K562 (cell line): Measurements from ENCODE around the gene NEDD4L. TPM values are rescaled to one million over a fixed set of nuclear protein-coding genes. Genes with fewer than 3 reads are reported as not detected.

ENCODE experiments used
- ATAC-seq: fragments of 200-7000 bp; cut with Tn5 transposase; 3 replicates; pipeline ENCODE4 v1.9.1; 2020; ENCODE audit warnings: moderate library complexity
- BruUV-seq: library from RNA; stranded (reverse); fragments of 400-500 nt; replicated peaks from 2 replicates; lab custom pipeline; 2021; lab: Mats Ljungman, UMichigan
- CTCF ChIA-PET: fragments of 300-600 bp; formaldehyde crosslinking; extraction: SDS; loops from one replicate; lab custom pipeline; 2021; ENCODE audit warnings: low intra/inter-chr PET ratio; lab: Yijun Ruan, JAX
- POLR2A ChIA-PET: fragments of 300-600, 350-650 bp; sonication (Branson Sonifier 250); formaldehyde crosslinking; extraction: SDS; loops from one replicate; lab custom pipeline; 2021; ENCODE audit warnings: antibody characterized with exemption, inconsistent platforms; lab: Yijun Ruan, JAX
- DNase-seq, 4 experiments: peaks; one replicate each; pipeline versions ENCODE4 v3.0.0 to v3.0.0-alpha.2; 2011 to 2018; ENCODE audit warnings: low spot score in 3 of 4, mixed read lengths in 3 of 4; ENCODE audit errors: extremely low read depth in 1 of 4
- FAIRE-seq: peaks from 2 replicates; lab custom pipeline; 2011; peaks lifted over from hg19 to GRCh38; lab: Jason Lieb, UNC
- H2AFZ ChIP-seq: 2 replicates; pipeline ENCODE4 v1.6.0; 2011; ENCODE audit warnings: low read depth, low read length, control low read depth, inconsistent platforms
- H3K27ac ChIP-seq: fragments of 200-600 bp; 3 replicates; pipeline ENCODE4 v1.8.0; 2011; ENCODE audit warnings: low read depth, mild to moderate bottlenecking, control low read depth, inconsistent platforms, low read length, moderate library complexity, mixed read lengths; ENCODE audit errors: extremely low read depth
- H3K27me3 ChIP-seq, 2 experiments: fragments of 300-600 bp in 1 of 2; 2 replicates in 1 of 2; 3 replicates in 1 of 2; pipeline versions ENCODE4 v1.6.0 to v1.8.0; 2011; ENCODE audit warnings: inconsistent platforms in 2 of 2, low read length in 2 of 2, mild to moderate bottlenecking in 1 of 2, mixed read lengths in 1 of 2, moderate library complexity in 1 of 2; ENCODE audit not compliant: control insufficient read depth in 2 of 2, insufficient read depth in 2 of 2
- H3K36me3 ChIP-seq: fragments of 300-600 bp; 3 replicates; pipeline ENCODE4 v1.8.0; 2011; ENCODE audit warnings: mild to moderate bottlenecking, low read length, inconsistent platforms; ENCODE audit not compliant: control insufficient read depth, insufficient read depth
- H3K4me1 ChIP-seq, 2 experiments: fragments of 200-600 bp in 1 of 2; replicated peaks in 1 of 2; 2 replicates in 1 of 2; 3 replicates in 1 of 2; pipeline versions ENCODE4 v1.5.1 to v1.8.0; 2011; ENCODE audit warnings: inconsistent platforms in 2 of 2, low read length in 2 of 2, mild to moderate bottlenecking in 1 of 2, mixed read lengths in 1 of 2, moderate library complexity in 1 of 2; ENCODE audit not compliant: control insufficient read depth in 2 of 2, insufficient read depth in 2 of 2
- H3K4me2 ChIP-seq: 2 replicates; pipeline ENCODE4 v1.6.1; 2011; ENCODE audit warnings: low read length, control low read depth, inconsistent platforms, mixed read lengths; ENCODE audit not compliant: insufficient read depth
- H3K4me3 ChIP-seq: fragments of 200-600 bp; sonication (generic), shearing (Covaris generic); 2 replicates; pipeline ENCODE4 v1.5.1; 2016; ENCODE audit warnings: control low read depth, inconsistent platforms
- H3K79me2 ChIP-seq: fragments of 200-600 bp; 3 replicates; pipeline ENCODE4 v1.8.0; 2011; ENCODE audit warnings: low read length, inconsistent platforms; ENCODE audit not compliant: control insufficient read depth, insufficient read depth
- H3K9ac ChIP-seq, 2 experiments: 2 replicates each; pipeline versions ENCODE4 v1.6.0 to v1.6.1; 2011; ENCODE audit warnings: low read depth in 2 of 2, low read length in 2 of 2, control low read depth in 1 of 2, inconsistent platforms in 1 of 2, mild to moderate bottlenecking in 1 of 2, mixed read lengths in 1 of 2; ENCODE audit not compliant: insufficient read depth in 1 of 2
- H3K9me1 ChIP-seq: one replicate; pipeline ENCODE4 v1.6.0; 2011; ENCODE audit warnings: inconsistent platforms, mild to moderate bottlenecking, low read length, moderate library complexity; ENCODE audit not compliant: control insufficient read depth, insufficient read depth
- H3K9me3 ChIP-seq: replicated peaks from 2 replicates; pipeline ENCODE4 v1.5.1; 2011; ENCODE audit warnings: low read depth, low read length, inconsistent platforms; ENCODE audit not compliant: control insufficient read depth, insufficient read depth
- H4K20me1 ChIP-seq: replicated peaks from 2 replicates; pipeline ENCODE4 v1.6.1; 2011; ENCODE audit warnings: low read length, inconsistent platforms, mixed read lengths; ENCODE audit not compliant: control insufficient read depth, insufficient read depth
- ETV6 ChIP-seq, 3 experiments: fragments of 150-350 bp in 1 of 3; sonication (generic) in 1 of 3; formaldehyde crosslinking in 1 of 3; IDR thresholded peaks; 2 replicates each; pipeline versions ENCODE4 v1.6.1 to v1.8.0; 2014 to 2022; ENCODE audit warnings: borderline replicate concordance in 2 of 3, low read depth in 2 of 3, antibody characterized with exemption in 1 of 3, low read length in 1 of 3, mild to moderate bottlenecking in 1 of 3, missing genetic modification reagents in 1 of 3
- GATA2 ChIP-seq: sonication (generic); formaldehyde crosslinking; IDR thresholded peaks from 2 replicates; pipeline ENCODE4 v1.4.0; 2020; ENCODE audit warnings: mild to moderate bottlenecking, missing genetic modification reagents
- HDAC2 ChIP-seq: fragments of 450-650 bp; IDR thresholded peaks from 2 replicates; pipeline ENCODE4 v1.6.1; 2016; ENCODE audit warnings: mild to moderate bottlenecking
- HNRNPH1 ChIP-seq: fragments of 200-400 bp; formaldehyde crosslinking; optimal IDR thresholded peaks from 2 replicates; pipeline ENCODE3; 2017; ENCODE audit warnings: low read depth, mild to moderate bottlenecking, low read length, moderate library complexity
- IFI16 ChIP-seq: fragments of 250-450 bp; sonication (Bioruptor Pico); IDR thresholded peaks from 2 replicates; pipeline ENCODE4 v2.1.2; 2022; ENCODE audit warnings: mild to moderate bottlenecking, inconsistent platforms
- SMC3 ChIP-seq: conservative IDR thresholded peaks from 2 replicates; pipeline ENCODE4 v1.6.1; 2011; ENCODE audit warnings: low read depth, low read length, improper control_type of control experiment; ENCODE audit not compliant: insufficient read depth
- WGBS: fragments of 100-300 bp; shearing (Covaris generic); methylation state at CpG from one replicate; pipeline ENCODE4 v1.1.6; 2016; ENCODE audit warnings: low coverage, mixed read lengths; ENCODE audit not compliant: insufficient coverage; ENCODE audit errors: missing lambda C conversion rate; 5-methylcytosine and 5-hydroxymethylcytosine counted together
- in situ Hi-C: fragments of 300-500 bp; cut with MboI; formaldehyde crosslinking; loops from 4 replicates; pipeline ENCODE4 v1.15.0; 2018; ENCODE audit warnings: inconsistent platforms, mixed read lengths
- intact Hi-C: fragments of 100-400 bp; cut with micrococcal nuclease; formaldehyde crosslinking; loops from 2 replicates; pipeline ENCODE4 v1.14.2; 2022
- polyA plus RNA-seq, 8 experiments: library from polyadenylated mRNA; depleted of rRNA in 4 of 8; stranded (reverse) in 5 of 8; unstranded in 3 of 8; fragments of >200 nt; fragmentation: Nextera tagmentation in 2 of 8; fragmentation: Illumina TruSeq in 1 of 8; extraction: Ambion mirVana in 2 of 8; extraction: Trizol in 1 of 8; gene quantifications; 2 replicates each; pipeline versions ENCODE4 v1.2.1 to v1.2.3, GENCODE V29; 2011 to 2014; ENCODE audit warnings: inconsistent platforms in 1 of 8, missing spikeins in 1 of 8
- total RNA-seq, 7 experiments: library from RNA; depleted of rRNA in 6 of 7; stranded (reverse); fragments of >200 nt in 6 of 7; fragmentation: Illumina TruSeq in 2 of 7; extraction: Trizol in 2 of 7; gene quantifications; 2 replicates each; pipeline versions ENCODE4 v1.2.1 to v1.2.3, GENCODE V29; 2011 to 2021; ENCODE audit warnings: low replicate concordance in 1 of 7
- TF ChIP-seq, protein P1 (sequence below): fragments of 250-450 bp; sonication (Bioruptor Pico); IDR thresholded peaks from 2 replicates; pipeline ENCODE4 v1.4.0; 2020; ENCODE audit warnings: mild to moderate bottlenecking, moderate library complexity
- TF ChIP-seq, protein P2 (sequence below): fragments of 150-350 bp; conservative IDR thresholded peaks from 2 replicates; pipeline ENCODE4 v1.6.1; 2014; ENCODE audit warnings: low read length
- TF ChIP-seq, protein P3 (sequence below), 2 experiments: fragments of 450-650 bp; IDR thresholded peaks; 2 replicates each; pipeline ENCODE4 v1.6.1; 2018; ENCODE audit warnings: mild to moderate bottlenecking in 2 of 2, low read depth in 1 of 2; ENCODE audit not compliant: partially characterized antibody in 2 of 2

The NEDD4L gene
- total and polyA plus RNA-seq, 9 of the 15 experiments (the other 6 are each of a cell fraction or from before 2014, with no cell fraction given), result 8.1 to 33.4 (median 19.9) TPM

- TF ChIP-seq, protein P1, sequence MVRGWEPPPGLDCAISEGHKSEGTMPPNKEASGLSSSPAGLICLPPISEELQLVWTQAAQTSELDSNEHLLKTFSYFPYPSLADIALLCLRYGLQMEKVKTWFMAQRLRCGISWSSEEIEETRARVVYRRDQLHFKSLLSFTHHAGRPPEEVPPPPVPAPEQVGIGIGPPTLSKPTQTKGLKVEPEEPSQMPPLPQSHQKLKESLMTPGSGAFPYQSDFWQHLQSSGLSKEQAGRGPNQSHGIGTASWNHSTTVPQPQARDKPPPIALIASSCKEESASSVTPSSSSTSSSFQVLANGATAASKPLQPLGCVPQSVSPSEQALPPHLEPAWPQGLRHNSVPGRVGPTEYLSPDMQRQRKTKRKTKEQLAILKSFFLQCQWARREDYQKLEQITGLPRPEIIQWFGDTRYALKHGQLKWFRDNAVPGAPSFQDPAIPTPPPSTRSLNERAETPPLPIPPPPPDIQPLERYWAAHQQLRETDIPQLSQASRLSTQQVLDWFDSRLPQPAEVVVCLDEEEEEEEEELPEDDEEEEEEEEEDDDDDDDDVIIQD (CRISPR knock-in tag), result no peak
These were observed 399.6 kb downstream of the NEDD4L start (continued) for GRCh38 chr18:58443671-58444070.

GRCh38 chr18:58446391-58447060 is 402.5 kb downstream of the NEDD4L start:
- Histone ChIP-seq H3K36me3 (no peaks in the 10 kb centered on the region), H3K27ac (no peak overlapping the region), H3K4me2 (no peak overlapping the region), H3K79me2 (no peaks in the 10 kb centered on the region), H3K9ac (no peak overlapping the region), H3K4me1 (no peaks in the 10 kb centered on the region), H2AFZ (no peak overlapping the region), H3K27me3 (peaks cover 3 to 22% of the 10 kb centered on the region in 2 experiments), H4K20me1 (no peaks in the 10 kb centered on the region), H3K4me3 (no peak overlapping the region), H3K9me1 (no peaks in the 10 kb centered on the region), H3K9me3 (no peaks in the 10 kb centered on the region)
- intact Hi-C loops (loop anchor here (10.0 kb wide), 1 partner anchor 48 kb away; no protein-coding TSS in a partner anchor), in situ Hi-C loops (no loop called here)
- ATAC-seq, result no peak
- DNase-seq, result no peak
- WGBS, result 0% methylated on average over 9 of the region's 11 CpGs
- BruUV-seq, result no TSS peak
- ChIA-PET CTCF (no interaction called here), POLR2A (no interaction called here)
- FAIRE-seq, result no peak
- TF ChIP-seq GATA2 (CRISPR knock-in tag) (no peak), IFI16 (CRISPR knock-in tag) (no peak), HDAC2 (no peak), HNRNPH1 (no peak), SMC3 (no peak), ETV6 (IDR thresholded peaks at IDR 0.05; ENCODE audit: borderline replicate concordance in 1 of 2, low read depth in 2 of 2, low read length in 1 of 2) (no peak), ETV6 (CRISPR knock-in tag; IDR thresholded peaks at IDR 0.05; ENCODE audit: borderline replicate concordance) (no peak)
- TF ChIP-seq, protein P2, sequence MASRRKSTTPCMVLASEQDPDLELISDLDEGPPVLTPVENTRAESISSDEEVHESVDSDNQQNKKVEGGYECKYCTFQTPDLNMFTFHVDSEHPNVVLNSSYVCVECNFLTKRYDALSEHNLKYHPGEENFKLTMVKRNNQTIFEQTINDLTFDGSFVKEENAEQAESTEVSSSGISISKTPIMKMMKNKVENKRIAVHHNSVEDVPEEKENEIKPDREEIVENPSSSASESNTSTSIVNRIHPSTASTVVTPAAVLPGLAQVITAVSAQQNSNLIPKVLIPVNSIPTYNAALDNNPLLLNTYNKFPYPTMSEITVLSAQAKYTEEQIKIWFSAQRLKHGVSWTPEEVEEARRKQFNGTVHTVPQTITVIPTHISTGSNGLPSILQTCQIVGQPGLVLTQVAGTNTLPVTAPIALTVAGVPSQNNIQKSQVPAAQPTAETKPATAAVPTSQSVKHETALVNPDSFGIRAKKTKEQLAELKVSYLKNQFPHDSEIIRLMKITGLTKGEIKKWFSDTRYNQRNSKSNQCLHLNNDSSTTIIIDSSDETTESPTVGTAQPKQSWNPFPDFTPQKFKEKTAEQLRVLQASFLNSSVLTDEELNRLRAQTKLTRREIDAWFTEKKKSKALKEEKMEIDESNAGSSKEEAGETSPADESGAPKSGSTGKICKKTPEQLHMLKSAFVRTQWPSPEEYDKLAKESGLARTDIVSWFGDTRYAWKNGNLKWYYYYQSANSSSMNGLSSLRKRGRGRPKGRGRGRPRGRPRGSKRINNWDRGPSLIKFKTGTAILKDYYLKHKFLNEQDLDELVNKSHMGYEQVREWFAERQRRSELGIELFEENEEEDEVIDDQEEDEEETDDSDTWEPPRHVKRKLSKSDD, result no peak
- TF ChIP-seq, protein P3, sequence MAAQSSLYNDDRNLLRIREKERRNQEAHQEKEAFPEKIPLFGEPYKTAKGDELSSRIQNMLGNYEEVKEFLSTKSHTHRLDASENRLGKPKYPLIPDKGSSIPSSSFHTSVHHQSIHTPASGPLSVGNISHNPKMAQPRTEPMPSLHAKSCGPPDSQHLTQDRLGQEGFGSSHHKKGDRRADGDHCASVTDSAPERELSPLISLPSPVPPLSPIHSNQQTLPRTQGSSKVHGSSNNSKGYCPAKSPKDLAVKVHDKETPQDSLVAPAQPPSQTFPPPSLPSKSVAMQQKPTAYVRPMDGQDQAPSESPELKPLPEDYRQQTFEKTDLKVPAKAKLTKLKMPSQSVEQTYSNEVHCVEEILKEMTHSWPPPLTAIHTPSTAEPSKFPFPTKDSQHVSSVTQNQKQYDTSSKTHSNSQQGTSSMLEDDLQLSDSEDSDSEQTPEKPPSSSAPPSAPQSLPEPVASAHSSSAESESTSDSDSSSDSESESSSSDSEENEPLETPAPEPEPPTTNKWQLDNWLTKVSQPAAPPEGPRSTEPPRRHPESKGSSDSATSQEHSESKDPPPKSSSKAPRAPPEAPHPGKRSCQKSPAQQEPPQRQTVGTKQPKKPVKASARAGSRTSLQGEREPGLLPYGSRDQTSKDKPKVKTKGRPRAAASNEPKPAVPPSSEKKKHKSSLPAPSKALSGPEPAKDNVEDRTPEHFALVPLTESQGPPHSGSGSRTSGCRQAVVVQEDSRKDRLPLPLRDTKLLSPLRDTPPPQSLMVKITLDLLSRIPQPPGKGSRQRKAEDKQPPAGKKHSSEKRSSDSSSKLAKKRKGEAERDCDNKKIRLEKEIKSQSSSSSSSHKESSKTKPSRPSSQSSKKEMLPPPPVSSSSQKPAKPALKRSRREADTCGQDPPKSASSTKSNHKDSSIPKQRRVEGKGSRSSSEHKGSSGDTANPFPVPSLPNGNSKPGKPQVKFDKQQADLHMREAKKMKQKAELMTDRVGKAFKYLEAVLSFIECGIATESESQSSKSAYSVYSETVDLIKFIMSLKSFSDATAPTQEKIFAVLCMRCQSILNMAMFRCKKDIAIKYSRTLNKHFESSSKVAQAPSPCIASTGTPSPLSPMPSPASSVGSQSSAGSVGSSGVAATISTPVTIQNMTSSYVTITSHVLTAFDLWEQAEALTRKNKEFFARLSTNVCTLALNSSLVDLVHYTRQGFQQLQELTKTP (IDR thresholded peaks at IDR 0.05; ENCODE audit: low read depth in 1 of 2, partially characterized antibody in 2 of 2), result no peak
